ENCODE data around the gene SPATA31E1.

GRCh38 chr9:87862536-87863268, 20.0 kb upstream of the SPATA31E1 start:
- TF ChIP-seq, protein P1, sequence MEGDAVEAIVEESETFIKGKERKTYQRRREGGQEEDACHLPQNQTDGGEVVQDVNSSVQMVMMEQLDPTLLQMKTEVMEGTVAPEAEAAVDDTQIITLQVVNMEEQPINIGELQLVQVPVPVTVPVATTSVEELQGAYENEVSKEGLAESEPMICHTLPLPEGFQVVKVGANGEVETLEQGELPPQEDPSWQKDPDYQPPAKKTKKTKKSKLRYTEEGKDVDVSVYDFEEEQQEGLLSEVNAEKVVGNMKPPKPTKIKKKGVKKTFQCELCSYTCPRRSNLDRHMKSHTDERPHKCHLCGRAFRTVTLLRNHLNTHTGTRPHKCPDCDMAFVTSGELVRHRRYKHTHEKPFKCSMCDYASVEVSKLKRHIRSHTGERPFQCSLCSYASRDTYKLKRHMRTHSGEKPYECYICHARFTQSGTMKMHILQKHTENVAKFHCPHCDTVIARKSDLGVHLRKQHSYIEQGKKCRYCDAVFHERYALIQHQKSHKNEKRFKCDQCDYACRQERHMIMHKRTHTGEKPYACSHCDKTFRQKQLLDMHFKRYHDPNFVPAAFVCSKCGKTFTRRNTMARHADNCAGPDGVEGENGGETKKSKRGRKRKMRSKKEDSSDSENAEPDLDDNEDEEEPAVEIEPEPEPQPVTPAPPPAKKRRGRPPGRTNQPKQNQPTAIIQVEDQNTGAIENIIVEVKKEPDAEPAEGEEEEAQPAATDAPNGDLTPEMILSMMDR (conservative IDR thresholded peaks at IDR 0.05; ENCODE audit: low read depth, low read length), result no peak
- no peak for TF ChIP-seq EZH2 (IDR thresholded peaks at IDR 0.05; ENCODE audit: borderline replicate concordance, low read depth, low read length, poor library complexity, severe bottlenecking)

Data from A673 (cell line).